SK-N-SH treated with all-trans-retinoic acid at 6 μM for 48 hours (cell line): ENCODE measurements around the gene C5AR1.

Experiments used
- ATAC-seq: fragments of 200-7000 bp; cut with Tn5 transposase; 3 replicates; pipeline ENCODE4 v1.9.1; 2020; ENCODE audit warnings: mild to moderate bottlenecking, moderate library complexity
- ARNTL ChIP-seq: fragments of 450-650 bp; formaldehyde crosslinking; IDR thresholded peaks from 2 replicates; pipeline ENCODE4 v1.5.0; 2020; ENCODE audit warnings: low read depth, mild to moderate bottlenecking, moderate library complexity, borderline replicate concordance
- BACH2 ChIP-seq: fragments of 250-450 bp; sonication (Bioruptor Pico); IDR thresholded peaks from 2 replicates; pipeline ENCODE4 v1.9.0; 2021; ENCODE audit warnings: mild to moderate bottlenecking, borderline replicate concordance
- CREB5 ChIP-seq: fragments of 250-450 bp; sonication (Bioruptor Pico); IDR thresholded peaks from 2 replicates; pipeline ENCODE4 v1.5.1; 2020; ENCODE audit warnings: low read depth, mild to moderate bottlenecking, moderate library complexity
- CSDC2 ChIP-seq: fragments of 250-450 bp; sonication (Bioruptor Pico); IDR thresholded peaks from 2 replicates; pipeline ENCODE4 v1.5.0; 2020; ENCODE audit warnings: mild to moderate bottlenecking, moderate library complexity
- CSRNP3 ChIP-seq: fragments of 250-450 bp; sonication (Bioruptor Pico); IDR thresholded peaks from 2 replicates; pipeline ENCODE4 v1.5.1; 2021; ENCODE audit warnings: mild to moderate bottlenecking, moderate library complexity
- ESRRG ChIP-seq: fragments of 250-450 bp; sonication (Bioruptor Pico); IDR thresholded peaks from 2 replicates; pipeline ENCODE4 v1.6.1; 2021; ENCODE audit warnings: mild to moderate bottlenecking
- GLIS3 ChIP-seq: fragments of 250-450 bp; sonication (Bioruptor Pico); IDR thresholded peaks from 2 replicates; pipeline ENCODE4 v1.5.0; 2020; ENCODE audit warnings: mild to moderate bottlenecking, moderate library complexity
- ISL1 ChIP-seq: fragments of 250-450 bp; sonication (Bioruptor Pico); IDR thresholded peaks from 2 replicates; pipeline ENCODE4 v2.1.2; 2022; ENCODE audit warnings: mild to moderate bottlenecking, moderate library complexity
- OSR1 ChIP-seq: fragments of 250-450 bp; sonication (Bioruptor Pico); IDR thresholded peaks from 2 replicates; pipeline ENCODE4 v1.8.0; 2022; ENCODE audit warnings: moderate library complexity, mild to moderate bottlenecking, inconsistent platforms
- PATZ1 ChIP-seq: fragments of 250-450 bp; sonication (Bioruptor Pico); IDR thresholded peaks from 2 replicates; pipeline ENCODE4 v1.8.0; 2020; ENCODE audit warnings: mild to moderate bottlenecking, moderate library complexity, borderline replicate concordance
- POU6F1 ChIP-seq: fragments of 250-450 bp; sonication (Bioruptor Pico); IDR thresholded peaks from 2 replicates; pipeline ENCODE4 v1.8.0; 2021; ENCODE audit warnings: low read depth, mild to moderate bottlenecking, moderate library complexity, borderline replicate concordance
- PPARA ChIP-seq: fragments of 250-450 bp; sonication (Bioruptor Pico); IDR thresholded peaks from 2 replicates; pipeline ENCODE4 v1.5.0; 2020; ENCODE audit warnings: mild to moderate bottlenecking, borderline replicate concordance
- RARB ChIP-seq: fragments of 250-450 bp; sonication (Bioruptor Pico); IDR thresholded peaks from 2 replicates; pipeline ENCODE4 v1.8.0; 2021; ENCODE audit warnings: mild to moderate bottlenecking, moderate library complexity
- SNAI2 ChIP-seq: fragments of 250-450 bp; sonication (Bioruptor Pico); IDR thresholded peaks from 2 replicates; pipeline ENCODE4 v1.5.0; 2020; ENCODE audit warnings: mild to moderate bottlenecking, moderate library complexity
- TCF4 ChIP-seq: fragments of 250-450 bp; sonication (Bioruptor Pico); IDR thresholded peaks from 2 replicates; pipeline ENCODE4 v1.8.0; 2021; ENCODE audit warnings: mild to moderate bottlenecking, moderate library complexity, borderline replicate concordance
- TOX ChIP-seq: fragments of 250-450 bp; sonication (Bioruptor Pico); IDR thresholded peaks from 2 replicates; pipeline ENCODE4 v1.8.0; 2021; ENCODE audit warnings: mild to moderate bottlenecking, moderate library complexity, borderline replicate concordance
- TSHZ2 ChIP-seq: fragments of 250-450 bp; sonication (Bioruptor Pico); IDR thresholded peaks from 2 replicates; pipeline ENCODE4 v1.5.0; 2020; ENCODE audit warnings: mild to moderate bottlenecking, moderate library complexity
- ZC3H10 ChIP-seq: fragments of 250-450 bp; sonication (Bioruptor Pico); IDR thresholded peaks from 2 replicates; pipeline ENCODE4 v1.5.1; 2021; ENCODE audit warnings: mild to moderate bottlenecking, moderate library complexity
- ZFP3 ChIP-seq: fragments of 250-450 bp; sonication (Bioruptor Pico); IDR thresholded peaks from 2 replicates; pipeline ENCODE4 v1.5.0; 2020; ENCODE audit warnings: mild to moderate bottlenecking, moderate library complexity
- ZNF565 ChIP-seq: fragments of 450-650 bp; formaldehyde crosslinking; conservative IDR thresholded peaks from 2 replicates; pipeline ENCODE4 v1.5.0; 2020; ENCODE audit warnings: low read depth, mild to moderate bottlenecking, moderate library complexity
- ZNF70 ChIP-seq: fragments of 450-650 bp; formaldehyde crosslinking; IDR thresholded peaks from 2 replicates; pipeline ENCODE4 v1.5.0; 2020; ENCODE audit warnings: mild to moderate bottlenecking, moderate library complexity
- ZNF8 ChIP-seq: fragments of 450-650 bp; formaldehyde crosslinking; IDR thresholded peaks from 2 replicates; pipeline ENCODE4 v1.5.0; 2020; ENCODE audit warnings: mild to moderate bottlenecking, moderate library complexity

The C5AR1 gene

GRCh38 chr19:47269596-47269995 is 40.1 kb upstream of the C5AR1 start:
- no peak for ATAC-seq
- TF ChIP-seq OSR1 (CRISPR knock-in tag), result no peak
- TF ChIP-seq CSDC2 (CRISPR knock-in tag), result no peak
- TF ChIP-seq CREB5 (CRISPR knock-in tag), result no peak
- no peak for TF ChIP-seq ISL1 (CRISPR knock-in tag)
- TF ChIP-seq PATZ1 (CRISPR knock-in tag), result no peak
- TF ChIP-seq TOX, result no peak
- no peak for TF ChIP-seq TCF4 (CRISPR knock-in tag)
- TF ChIP-seq SNAI2 (CRISPR knock-in tag), result no peak
- TF ChIP-seq PPARA, result no peak
- TF ChIP-seq ZNF565, result no peak
- no peak for TF ChIP-seq CSRNP3 (CRISPR knock-in tag)
- TF ChIP-seq ARNTL (CRISPR knock-in tag), result no peak
- no peak for TF ChIP-seq POU6F1 (CRISPR knock-in tag)
- TF ChIP-seq ZFP3 (CRISPR knock-in tag), result no peak
- no peak for TF ChIP-seq GLIS3
- TF ChIP-seq TSHZ2, result no peak
- TF ChIP-seq BACH2 (CRISPR knock-in tag), result no peak
- no peak for TF ChIP-seq ESRRG (CRISPR knock-in tag)
- TF ChIP-seq ZNF70 (CRISPR knock-in tag), result no peak

GRCh38 chr19:47270408-47270807 is 39.3 kb upstream of the C5AR1 start:
- ATAC-seq, result no peak
- TF ChIP-seq BACH2 (CRISPR knock-in tag), result no peak
- no peak for TF ChIP-seq TOX
- no peak for TF ChIP-seq TCF4 (CRISPR knock-in tag)
- TF ChIP-seq GLIS3, result no peak
- TF ChIP-seq ZC3H10, result no peak
- TF ChIP-seq RARB (CRISPR knock-in tag), result no peak
- TF ChIP-seq ESRRG (CRISPR knock-in tag), result no peak
- no peak for TF ChIP-seq CSDC2 (CRISPR knock-in tag)
- TF ChIP-seq ZFP3 (CRISPR knock-in tag), result no peak
- no peak for TF ChIP-seq OSR1 (CRISPR knock-in tag)

GRCh38 chr19:47271949-47272348 is 37.7 kb upstream of the C5AR1 start:
- TF ChIP-seq CSDC2 (CRISPR knock-in tag) (no peak), CREB5 (CRISPR knock-in tag) (no peak), ZNF8 (CRISPR knock-in tag) (no peak), GLIS3 (no peak), TSHZ2 (no peak), ISL1 (CRISPR knock-in tag) (no peak)
- TF ChIP-seq, all 23 proteins: peak for 0
- no peak for ATAC-seq
